Fibroblast of pulmonary artery (primary cell): ENCODE results near the gene ANK3.

ENCODE experiments used
- DNase-seq: peaks from one replicate; pipeline ENCODE4 v3.0.0-alpha.2; 2010; ENCODE audit warnings: low read depth
- H3K4me3 ChIP-seq: replicated peaks from 2 replicates; pipeline ENCODE4 v1.5.1; 2011; ENCODE audit warnings: low read depth, mild to moderate bottlenecking, control low read depth, low read length, moderate library complexity
- CTCF ChIP-seq: IDR thresholded peaks from 2 replicates; pipeline ENCODE4 v1.5.1; 2011; ENCODE audit warnings: mild to moderate bottlenecking, control low read depth, low read length, inconsistent platforms; ENCODE audit errors: missing control alignments

The ANK3 gene

GRCh38 chr10:60237977-60238758, 151.5 kb downstream of the ANK3 start:
- peak; percentile 37 for TF ChIP-seq CTCF
- DNase-seq, result peak; percentile 64
- no peak overlapping the region for H3K4me3 ChIP-seq

- TF ChIP-seq CTCF, result no peak
- no peak overlapping the region for H3K4me3 ChIP-seq
- DNase-seq, result no peak
Observed at GRCh38 chr10:60236869-60237524, 152.7 kb downstream of the ANK3 start.

- TF ChIP-seq CTCF, result no peak
- no peak overlapping the region for H3K4me3 ChIP-seq
- DNase-seq, result peak; percentile 77
Observed at GRCh38 chr10:60235001-60235400, 154.7 kb downstream of the ANK3 start.

- H3K4me3 ChIP-seq, result no peak overlapping the region
- TF ChIP-seq CTCF, result no peak
Observed at GRCh38 chr10:60234551-60234950, 155.1 kb downstream of the ANK3 start.

GRCh38 chr10:60230892-60231291, 158.8 kb downstream of the ANK3 start:
- TF ChIP-seq CTCF, result no peak
- DNase-seq, result peak; percentile 30

More at GRCh38 chr10:60234551-60234950, 155.1 kb downstream of the ANK3 start:
- DNase-seq, result no peak

GRCh38 chr10:60224066-60224705, 165.5 kb downstream of the ANK3 start:
- TF ChIP-seq CTCF, result no peak
- no peak overlapping the region for H3K4me3 ChIP-seq
- no peak for DNase-seq

More at GRCh38 chr10:60230892-60231291, 158.8 kb downstream of the ANK3 start:
- H3K4me3 ChIP-seq, result no peak overlapping the region
